OCI-LY3 (cell line): ENCODE results near the gene PEX11B.

Experiments
- H2AFZ ChIP-seq: fragments of 200-600, 300-600 bp; shearing (Covaris generic); 2 replicates; pipeline ENCODE4 v1.6.0; 2014; ENCODE audit warnings: antibody characterized with exemption, low read depth, low read length
- H3K27ac ChIP-seq: fragments of 200-600, 300-600 bp; sonication (generic); 2 replicates; pipeline ENCODE4 v1.5.1; 2014; ENCODE audit warnings: mild to moderate bottlenecking, low read length, moderate library complexity, mixed read lengths
- H3K27me3 ChIP-seq: fragments of 200-600, 300-600 bp; sonication (generic); 2 replicates; pipeline ENCODE4 v1.6.1; 2014; ENCODE audit warnings: low read depth, low read length, mixed read lengths
- H3K36me3 ChIP-seq: fragments of 200-600, 300-600 bp; sonication (generic); replicated peaks from 2 replicates; pipeline ENCODE3; 2014; ENCODE audit warnings: low read depth, low read length, mixed read lengths
- H3K4me1 ChIP-seq: fragments of 300-600, 200-600 bp; sonication (generic); 2 replicates; pipeline ENCODE4 v1.6.1; 2014; ENCODE audit warnings: low read length, mixed read lengths
- H3K4me2 ChIP-seq: fragments of 200-600, 300-600 bp; sonication (generic); 2 replicates; pipeline ENCODE4 v1.6.1; 2014; ENCODE audit warnings: low read length, mixed read lengths
- H3K4me3 ChIP-seq: fragments of 300-600, 200-600 bp; sonication (generic); 2 replicates; pipeline ENCODE4 v1.5.1; 2014; ENCODE audit warnings: antibody characterized with exemption, mild to moderate bottlenecking, low read length, moderate library complexity
- H3K79me2 ChIP-seq: fragments of 300-600, 200-600 bp; shearing (Covaris generic); 2 replicates; pipeline ENCODE4 v1.6.1; 2014; ENCODE audit warnings: mild to moderate bottlenecking, low read length, mixed read lengths
- H3K9ac ChIP-seq: fragments of 300-600, 200-600 bp; shearing (Covaris generic); 2 replicates; pipeline ENCODE4 v1.6.0; 2014; ENCODE audit warnings: mild to moderate bottlenecking, low read length, moderate library complexity
- H3K9me3 ChIP-seq: fragments of 200-600, 300-600 bp; shearing (Covaris generic); 2 replicates; pipeline ENCODE4 v1.6.1; 2014; ENCODE audit warnings: low read length, mixed read lengths; ENCODE audit not compliant: insufficient read depth
- H4K20me1 ChIP-seq: fragments of 200-600, 300-600 bp; sonication (generic); 2 replicates; pipeline ENCODE4 v1.6.1; 2016; ENCODE audit warnings: low read length, mixed read lengths; ENCODE audit not compliant: insufficient read depth
- CTCF ChIP-seq: fragments of 200-600, 300-600 bp; sonication (generic); IDR thresholded peaks from 2 replicates; pipeline ENCODE4 v1.5.1; 2014; ENCODE audit warnings: antibody characterized with exemption, low read length, low read depth
- EZH2phosphoT487 ChIP-seq: fragments of 200-600 bp; shearing (Covaris generic); IDR thresholded peaks from 2 replicates; pipeline ENCODE4 v1.6.1; 2018; ENCODE audit warnings: antibody characterized with exemption, mixed run types, low read depth

PEX11B gene

GRCh38 chr1:145956361-145956760, 37.8 kb upstream of the PEX11B start:
- Histone ChIP-seq H3K9ac (peak overlapping the region; percentile 80), H4K20me1 (no peaks in the 10 kb centered on the region), H3K4me1 (peaks cover 26% of the 10 kb centered on the region), H3K27me3 (peaks cover 18% of the 10 kb centered on the region), H3K27ac (no peak overlapping the region), H3K79me2 (peaks cover 19% of the 10 kb centered on the region), H2AFZ (no peak overlapping the region), H3K4me3 (peak overlapping the region; percentile 87), H3K36me3 (no peaks in the 10 kb centered on the region), H3K4me2 (peak overlapping the region; percentile 90), H3K9me3 (no peaks in the 10 kb centered on the region)
- TF ChIP-seq CTCF (no peak), EZH2phosphoT487 (no peak)

GRCh38 chr1:145955436-145955835, 36.9 kb upstream of the PEX11B start:
- H3K4me1 ChIP-seq, result peaks cover 22% of the 10 kb centered on the region
- H2AFZ ChIP-seq, result no peak overlapping the region
- H3K27ac ChIP-seq, result no peak overlapping the region
- H3K27me3 ChIP-seq, result peaks cover 11% of the 10 kb centered on the region
- no peaks in the 10 kb centered on the region for H4K20me1 ChIP-seq
- H3K9ac ChIP-seq, result no peak overlapping the region
- no peaks in the 10 kb centered on the region for H3K36me3 ChIP-seq
- no peaks in the 10 kb centered on the region for H3K9me3 ChIP-seq
- H3K4me2 ChIP-seq, result no peak overlapping the region
- TF ChIP-seq CTCF, result no peak
- no peak for TF ChIP-seq EZH2phosphoT487
- H3K4me3 ChIP-seq, result no peak overlapping the region
- H3K79me2 ChIP-seq, result peaks cover 19% of the 10 kb centered on the region

GRCh38 chr1:145953861-145954260, 35.3 kb upstream of the PEX11B start:
- Histone ChIP-seq H3K9ac (no peak overlapping the region), H3K4me1 (peaks cover 21% of the 10 kb centered on the region), H3K79me2 (peaks cover 19% of the 10 kb centered on the region), H4K20me1 (no peaks in the 10 kb centered on the region), H3K4me3 (no peak overlapping the region), H2AFZ (no peak overlapping the region), H3K27me3 (no peaks in the 10 kb centered on the region), H3K27ac (no peak overlapping the region), H3K4me2 (no peak overlapping the region), H3K9me3 (no peaks in the 10 kb centered on the region), H3K36me3 (peaks cover 2% of the 10 kb centered on the region)
- no peak for TF ChIP-seq EZH2phosphoT487
- no peak for TF ChIP-seq CTCF

- H3K4me3 ChIP-seq, result no peak overlapping the region
- H3K27ac ChIP-seq, result no peak overlapping the region
- no peak overlapping the region for H3K9ac ChIP-seq
- H3K4me2 ChIP-seq, result no peak overlapping the region
- H2AFZ ChIP-seq, result no peak overlapping the region
- peaks cover 21% of the 10 kb centered on the region for H3K79me2 ChIP-seq
- peaks cover 13% of the 10 kb centered on the region for H3K4me1 ChIP-seq
- no peak for TF ChIP-seq EZH2phosphoT487
- H3K27me3 ChIP-seq, result no peaks in the 10 kb centered on the region
- peaks cover 6% of the 10 kb centered on the region for H3K36me3 ChIP-seq
- no peaks in the 10 kb centered on the region for H3K9me3 ChIP-seq
- H4K20me1 ChIP-seq, result no peaks in the 10 kb centered on the region
Observed at GRCh38 chr1:145952903-145953302, 34.4 kb upstream of the PEX11B start.

- H4K20me1 ChIP-seq, result no peaks in the 10 kb centered on the region
- H2AFZ ChIP-seq, result no peak overlapping the region
- H3K4me3 ChIP-seq, result no peak overlapping the region
- TF ChIP-seq EZH2phosphoT487, result no peak
- no peak for TF ChIP-seq CTCF
- no peak overlapping the region for H3K4me2 ChIP-seq
- H3K4me1 ChIP-seq, result peaks cover 7% of the 10 kb centered on the region
- H3K9me3 ChIP-seq, result no peaks in the 10 kb centered on the region
- H3K36me3 ChIP-seq, result peaks cover 6% of the 10 kb centered on the region
- no peak overlapping the region for H3K9ac ChIP-seq
- H3K27me3 ChIP-seq, result no peaks in the 10 kb centered on the region
- H3K79me2 ChIP-seq, result peaks cover 14% of the 10 kb centered on the region
- H3K27ac ChIP-seq, result no peak overlapping the region
Observed at GRCh38 chr1:145951526-145951925, 33.0 kb upstream of the PEX11B start.
